HepG2 (cell line): ENCODE results near the gene CDKN1A.

Source experiments
- EP300 ChIP-seq, 3 experiments: sonication (generic) in 1 of 3; formaldehyde crosslinking in 1 of 3; IDR thresholded peaks; 2 replicates each; pipeline versions ENCODE4 v1.5.1 to v1.6.1; 2011 to 2020; ENCODE audit warnings: low read depth in 2 of 3, low read length in 2 of 3, borderline replicate concordance in 1 of 3, improper control_type of control experiment in 1 of 3, mild to moderate bottlenecking in 1 of 3, missing genetic modification reagents in 1 of 3, moderate library complexity in 1 of 3
- EZH2 ChIP-seq: conservative IDR thresholded peaks from 2 replicates; pipeline ENCODE4 v1.6.1; 2012; ENCODE audit warnings: mild to moderate bottlenecking, low read depth, low read length, moderate library complexity
- MIXL1 ChIP-seq: IDR thresholded peaks from 2 replicates; pipeline ENCODE4 v1.6.1; 2016
- POLR2A ChIP-seq, 2 experiments: IDR thresholded peaks; 2 replicates each; pipeline ENCODE4 v1.6.1; 2011; ENCODE audit warnings: low read depth in 2 of 2, low read length in 2 of 2, mild to moderate bottlenecking in 1 of 2, moderate library complexity in 1 of 2; ENCODE audit not compliant: insufficient read depth in 1 of 2
- ZBTB7B ChIP-seq: sonication (generic); formaldehyde crosslinking; IDR thresholded peaks from 2 replicates; pipeline ENCODE4 v1.4.0; 2020; ENCODE audit warnings: missing genetic modification reagents
- TF ChIP-seq, protein P1 (sequence below): sonication (generic); formaldehyde crosslinking; IDR thresholded peaks from 2 replicates; pipeline ENCODE4 v1.5.0; 2020; ENCODE audit warnings: mild to moderate bottlenecking, missing genetic modification reagents, moderate library complexity

DNA sequence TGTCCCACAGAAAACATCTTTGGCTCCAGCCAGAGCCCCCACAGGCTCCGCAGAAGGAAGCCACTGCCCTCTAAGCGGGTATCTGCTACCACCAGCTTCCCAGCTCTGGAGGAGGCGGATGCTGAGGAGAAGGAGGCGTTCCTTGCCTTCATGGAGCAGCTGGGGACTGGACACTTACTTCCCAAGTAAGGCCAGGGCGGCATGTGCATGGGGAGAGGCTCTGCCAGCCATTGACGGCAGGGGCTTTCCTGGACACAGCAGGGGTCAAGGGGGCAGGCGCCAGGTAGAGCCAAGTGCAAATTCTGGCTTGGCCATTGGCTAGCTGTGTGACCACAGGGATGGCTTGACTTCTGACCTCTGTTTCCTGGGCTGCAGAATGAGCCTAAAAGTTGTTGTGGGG lies 37.0 kb downstream of the CDKN1A start:
- TF ChIP-seq POLR2A (IDR thresholded peaks at IDR 0.05; ENCODE audit: insufficient read depth in 1 of 2, low read depth in 2 of 2, low read length in 2 of 2), result no peak
- no peak for TF ChIP-seq EP300 (IDR thresholded peaks at IDR 0.05; ENCODE audit: low read depth in 2 of 2, low read length in 2 of 2)
- no peak for TF ChIP-seq EP300 (CRISPR knock-in tag; IDR thresholded peaks at IDR 0.05; ENCODE audit: borderline replicate concordance)
- TF ChIP-seq, protein P1, sequence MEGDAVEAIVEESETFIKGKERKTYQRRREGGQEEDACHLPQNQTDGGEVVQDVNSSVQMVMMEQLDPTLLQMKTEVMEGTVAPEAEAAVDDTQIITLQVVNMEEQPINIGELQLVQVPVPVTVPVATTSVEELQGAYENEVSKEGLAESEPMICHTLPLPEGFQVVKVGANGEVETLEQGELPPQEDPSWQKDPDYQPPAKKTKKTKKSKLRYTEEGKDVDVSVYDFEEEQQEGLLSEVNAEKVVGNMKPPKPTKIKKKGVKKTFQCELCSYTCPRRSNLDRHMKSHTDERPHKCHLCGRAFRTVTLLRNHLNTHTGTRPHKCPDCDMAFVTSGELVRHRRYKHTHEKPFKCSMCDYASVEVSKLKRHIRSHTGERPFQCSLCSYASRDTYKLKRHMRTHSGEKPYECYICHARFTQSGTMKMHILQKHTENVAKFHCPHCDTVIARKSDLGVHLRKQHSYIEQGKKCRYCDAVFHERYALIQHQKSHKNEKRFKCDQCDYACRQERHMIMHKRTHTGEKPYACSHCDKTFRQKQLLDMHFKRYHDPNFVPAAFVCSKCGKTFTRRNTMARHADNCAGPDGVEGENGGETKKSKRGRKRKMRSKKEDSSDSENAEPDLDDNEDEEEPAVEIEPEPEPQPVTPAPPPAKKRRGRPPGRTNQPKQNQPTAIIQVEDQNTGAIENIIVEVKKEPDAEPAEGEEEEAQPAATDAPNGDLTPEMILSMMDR (CRISPR knock-in tag), result no peak
- TF ChIP-seq MIXL1 (CRISPR knock-in tag), result no peak
- TF ChIP-seq ZBTB7B (CRISPR knock-in tag), result no peak
- no peak for TF ChIP-seq EZH2
